ENCODE results near the gene PRRG2.

GRCh38 chr19:49589502-49589905 is 8.4 kb downstream of the PRRG2 start:
- TF ChIP-seq HDGF (IDR thresholded peaks at IDR 0.05; ENCODE audit: borderline replicate concordance) (no peak), TARDBP (IDR thresholded peaks at IDR 0.05) (no peak), FOXK2 (IDR thresholded peaks at IDR 0.05) (no peak), L3MBTL2 (conservative IDR thresholded peaks at IDR 0.05) (no peak), ELF4 (IDR thresholded peaks at IDR 0.05) (no peak), SUZ12 (IDR thresholded peaks at IDR 0.05) (no peak), SP1 (IDR thresholded peaks at IDR 0.05) (no peak), ARNT (IDR thresholded peaks at IDR 0.05) (no peak)

Measured in HEK293T (cell line).